Activated CD8-positive, alpha-beta memory T cell treated with anti-CD3 and anti-CD28 coated beads, Interleukin-2, amount 50 U/mL, for 4 hours (primary cell): ENCODE data around the gene SNRPF.

Experiments used
- DNase-seq: peaks from one replicate; pipeline ENCODE4 v3.0.0-alpha.2; 2020

Gene SNRPF

GRCh38 chr12:95859947-95860850, 1.4 kb downstream of the SNRPF start:
- DNase-seq = no peak

DNA sequence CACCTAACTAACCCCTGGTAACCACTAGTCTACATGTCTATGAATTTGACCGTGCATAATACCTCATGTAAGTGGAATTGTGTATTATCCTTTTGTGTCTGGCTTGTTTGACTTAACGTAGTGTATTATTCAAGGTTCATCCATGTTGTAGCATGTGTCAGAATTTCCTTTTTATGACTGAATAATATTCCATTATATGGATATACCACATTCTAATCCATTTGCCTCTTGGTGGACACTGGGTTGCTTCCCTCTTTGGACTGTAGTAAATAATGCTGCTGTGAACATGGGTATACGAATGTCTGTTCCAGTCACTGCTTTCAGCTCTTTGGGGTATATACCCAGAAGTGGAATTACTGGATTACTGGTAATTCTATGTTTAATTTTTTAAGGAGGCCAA, 3.3 kb downstream of the SNRPF start:
- no peak for DNase-seq

- no peak for DNase-seq
Observed at GRCh38 chr12:95863337-95863736, 4.6 kb downstream of the SNRPF start.

DNA sequence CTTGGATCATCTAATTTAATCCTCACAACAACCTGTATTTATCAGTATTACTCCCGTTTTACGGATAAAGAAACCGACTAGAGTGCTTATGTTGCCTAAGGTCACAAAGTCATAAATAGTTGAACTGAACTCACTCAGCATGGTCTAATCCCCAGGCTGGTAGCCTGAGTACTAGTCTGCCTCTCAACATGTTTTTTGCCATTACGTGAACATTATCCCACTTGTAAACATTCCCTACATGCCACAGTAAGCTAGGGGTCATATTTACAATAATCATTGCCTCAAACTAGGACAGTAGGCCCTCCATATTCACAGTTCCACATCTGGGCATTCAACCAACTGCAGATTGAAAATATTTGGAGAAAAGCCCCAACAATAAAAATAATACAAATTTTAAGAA, 12.1 kb downstream of the SNRPF start:
- no peak for DNase-seq

- no peak for DNase-seq
Observed at GRCh38 chr12:95874452-95874851, 15.7 kb downstream of the SNRPF start.

GRCh38 chr12:95877622-95878021, 18.9 kb downstream of the SNRPF start:
- no peak for DNase-seq

DNA sequence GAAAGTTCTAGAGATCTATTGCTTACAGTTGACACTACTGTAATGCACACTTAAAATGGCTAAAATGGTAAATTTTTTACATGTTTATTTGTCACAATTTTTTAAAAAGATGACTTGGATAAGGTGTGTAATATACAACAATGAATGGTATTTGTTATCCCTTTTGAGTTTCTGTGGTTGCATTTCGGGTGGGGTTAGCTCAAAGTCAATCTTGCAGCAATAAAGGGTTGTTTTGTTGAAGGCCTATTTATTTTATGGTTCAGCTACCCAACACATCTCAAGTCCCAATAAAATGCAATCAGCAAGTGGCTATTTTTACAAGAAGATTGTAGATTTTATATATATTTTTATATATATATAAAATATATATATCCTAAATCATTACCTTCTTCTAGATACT, 22.1 kb downstream of the SNRPF start:
- DNase-seq = no peak

GRCh38 chr12:95881331-95881955, 22.7 kb downstream of the SNRPF start:
- DNase-seq = no peak

DNA sequence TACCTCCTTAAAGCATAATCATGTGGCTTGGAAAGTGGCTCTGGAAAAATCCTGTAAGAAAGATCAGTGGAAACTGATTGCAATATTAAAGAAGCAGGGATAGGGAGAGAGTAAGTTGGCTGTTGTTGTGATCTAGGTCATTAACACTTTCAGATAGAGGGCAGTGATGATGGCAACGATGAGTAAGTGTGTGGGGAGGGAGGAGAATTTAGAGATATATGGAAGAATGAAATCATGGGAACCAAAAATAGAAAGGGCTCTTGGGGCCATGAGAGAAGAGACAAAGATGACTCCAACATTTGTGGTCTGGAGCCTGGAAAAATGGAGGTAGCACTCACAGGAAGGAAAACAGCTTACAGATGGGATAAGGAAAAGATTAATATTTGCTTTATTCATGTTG, 23.3 kb downstream of the SNRPF start:
- no peak for DNase-seq

- no peak for DNase-seq
Observed at GRCh38 chr12:95882873-95883272, 24.1 kb downstream of the SNRPF start.

DNA sequence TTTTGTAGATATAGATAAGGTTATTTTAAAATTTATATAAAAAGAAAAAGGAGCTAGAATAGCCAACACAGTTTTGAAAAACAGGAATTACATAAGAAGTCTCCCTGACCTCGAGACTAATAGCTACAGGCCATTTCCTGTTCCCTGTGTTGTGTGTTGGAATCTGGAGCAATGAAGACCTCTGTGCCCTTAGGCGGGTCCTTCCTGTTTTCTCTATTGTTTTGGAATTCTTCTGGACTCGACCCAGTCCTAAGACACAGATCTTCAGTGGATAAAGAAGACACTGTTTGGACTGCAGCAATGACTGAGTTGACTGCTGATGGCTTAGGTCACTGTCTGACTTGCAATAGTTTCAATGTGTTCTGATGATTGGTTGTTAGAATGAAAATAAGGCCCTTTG, 26.2 kb downstream of the SNRPF start:
- DNase-seq = no peak

- no peak for DNase-seq
Observed at GRCh38 chr12:95887311-95887710, 28.6 kb downstream of the SNRPF start.

DNA sequence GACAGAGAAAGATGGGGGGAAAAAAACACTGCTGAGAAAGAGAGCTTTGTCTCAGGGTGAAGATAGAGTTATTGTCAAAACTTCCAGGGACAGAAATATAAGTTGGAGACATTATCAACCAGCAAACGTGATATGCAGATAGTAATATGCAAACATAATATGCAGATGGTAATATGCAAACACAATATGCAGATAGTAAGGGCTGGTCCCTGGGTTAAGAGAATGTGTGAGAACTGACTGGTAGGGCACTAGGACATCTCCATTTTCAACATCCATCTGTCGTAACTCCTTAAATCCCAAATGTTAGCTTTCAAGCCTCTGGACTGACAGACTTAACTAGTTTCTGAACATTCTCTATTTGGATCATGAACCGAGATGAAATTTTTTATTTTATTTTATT, 32.2 kb downstream of the SNRPF start:
- DNase-seq = no peak

DNA sequence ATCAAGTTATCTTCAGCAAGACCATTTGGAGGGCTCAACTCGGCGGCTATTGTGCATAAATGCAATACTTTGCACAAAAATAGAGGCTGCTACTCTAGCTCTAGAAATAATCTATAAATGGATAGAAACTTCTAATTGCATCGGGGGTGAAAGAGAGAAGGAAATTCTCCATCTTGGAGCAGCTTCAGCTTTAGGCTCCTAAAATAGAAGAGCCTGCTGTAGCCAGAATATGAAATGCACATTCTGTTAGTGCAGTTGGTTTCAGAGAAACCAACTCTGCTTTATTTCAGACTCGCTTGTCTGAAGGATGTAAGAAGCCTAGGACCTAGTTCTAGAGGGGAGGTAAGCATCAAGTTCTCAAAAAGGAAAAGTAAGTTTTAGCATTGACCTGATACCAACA, 38.1 kb downstream of the SNRPF start:
- DNase-seq = no peak

GRCh38 chr12:95898081-95898480, 39.3 kb downstream of the SNRPF start:
- no peak for DNase-seq

DNA sequence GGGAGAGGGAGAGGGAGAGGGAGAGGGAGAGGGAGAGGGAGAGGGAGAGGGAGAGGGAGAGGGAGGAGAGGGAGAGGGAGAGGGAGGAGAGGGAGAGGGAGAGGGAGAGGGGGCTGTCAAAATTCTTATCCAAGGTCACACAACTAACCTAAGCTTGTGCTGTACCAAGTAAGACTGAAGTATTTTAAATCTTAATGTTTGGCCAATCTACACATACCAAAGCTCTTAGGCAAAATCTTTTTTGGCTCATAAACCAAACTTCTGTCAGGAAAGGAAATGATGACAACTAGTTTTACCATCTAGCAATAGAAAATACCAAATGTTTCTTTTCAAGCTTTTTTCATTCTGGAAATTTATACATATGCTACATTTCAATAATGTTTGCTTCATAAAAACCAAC, 49.8 kb downstream of the SNRPF start:
- DNase-seq = no peak

DNA sequence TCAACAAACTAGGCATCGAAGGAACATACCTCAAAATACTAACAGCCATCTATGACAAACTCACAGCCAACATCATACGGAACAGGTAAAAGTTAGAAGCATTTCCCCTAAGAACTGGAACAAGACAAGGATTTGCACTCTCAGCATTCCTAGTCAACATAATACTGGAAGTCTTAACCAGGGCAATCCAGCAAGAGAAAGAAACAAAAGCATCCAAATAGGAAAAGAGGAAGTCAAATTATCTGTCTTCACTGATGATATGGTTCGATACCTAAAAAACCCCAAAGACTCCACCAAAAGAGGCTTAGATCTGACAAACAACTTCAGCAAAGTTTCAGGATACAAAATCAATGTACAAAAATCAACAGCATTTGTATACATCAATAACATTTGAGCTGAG, 51.1 kb downstream of the SNRPF start:
- DNase-seq = no peak
